HG03097 (cell line): ENCODE results near the gene HEXIM2.
"Not testable (repeated sequence)": the region's sequence is repeated elsewhere in the genome, so short reads cannot be mapped to it uniquely, and the experiment has no call there.

Source experiments
- ATAC-seq: cut with Tn5 transposase; IDR thresholded peaks from one replicate; pipeline ENCODE4 v1.9.1; 2021; ENCODE audit not compliant: unreplicated experiment, low FRiP score

HEXIM2 gene

GRCh38 chr17:45161288-45162024, at the start of gene HEXIM2:
HEXIM2 (plus strand) TSS chr17:45161875; CDS start chr17:45162794, 919 bp downstream.
- peak; percentile 83 for ATAC-seq

- ATAC-seq = no peak
Measured at GRCh38 chr17:45112559-45113423, 48.9 kb upstream of the HEXIM2 start.

- ATAC-seq = no peak
Measured at GRCh38 chr17:45113424-45113754, 48.3 kb upstream of the HEXIM2 start.

- ATAC-seq = no peak
Measured at GRCh38 chr17:45114117-45114932, 47.4 kb upstream of the HEXIM2 start.

- no peak for ATAC-seq
Measured at GRCh38 chr17:45115015-45115625, 46.6 kb upstream of the HEXIM2 start.

- no peak for ATAC-seq
Measured at GRCh38 chr17:45115871-45116270, 45.8 kb upstream of the HEXIM2 start.

- ATAC-seq = no peak
Measured at GRCh38 chr17:45116434-45117016, 45.1 kb upstream of the HEXIM2 start.

- ATAC-seq = no peak
Measured at GRCh38 chr17:45117334-45117733, 44.3 kb upstream of the HEXIM2 start.

- no peak for ATAC-seq
Measured at GRCh38 chr17:45117848-45118646, 43.6 kb upstream of the HEXIM2 start.

- ATAC-seq = no peak
Measured at GRCh38 chr17:45118691-45119090, 43.0 kb upstream of the HEXIM2 start.

GRCh38 chr17:45119964-45120363, 41.7 kb upstream of the HEXIM2 start:
- no peak for ATAC-seq

- ATAC-seq = no peak
Measured at GRCh38 chr17:45120558-45120957, 41.1 kb upstream of the HEXIM2 start.

- no peak for ATAC-seq
Measured at GRCh38 chr17:45121055-45121454, 40.6 kb upstream of the HEXIM2 start.

- ATAC-seq = no peak
Measured at GRCh38 chr17:45123076-45123770, 38.5 kb upstream of the HEXIM2 start.

- no peak for ATAC-seq
Measured at GRCh38 chr17:45123930-45124796, 37.5 kb upstream of the HEXIM2 start.

- ATAC-seq = not testable (repeated sequence)
Measured at GRCh38 chr17:45124797-45125122, 36.9 kb upstream of the HEXIM2 start.

GRCh38 chr17:45125509-45125908, 36.2 kb upstream of the HEXIM2 start:
- ATAC-seq = no peak

GRCh38 chr17:45127207-45127547, 34.5 kb upstream of the HEXIM2 start:
- ATAC-seq = no peak
